Daoy (cell line): Measurements from ENCODE around the gene TENT5C. TPM values are rescaled to one million over a fixed set of nuclear protein-coding genes. Genes with fewer than 3 reads are reported as not detected.
A peak's percentile ranks its signal among the peaks of the same experiment; 100 is the strongest.

Source experiments
- DNase-seq: peaks from one replicate; pipeline ENCODE4 v3.0.0-alpha.2; 2015; ENCODE audit warnings: low read depth
- total RNA-seq: library from RNA; depleted of rRNA; stranded (reverse); fragments of >200 nt; shearing (Covaris generic); gene quantifications from 2 replicates; pipeline ENCODE4 v1.2.3, GENCODE V29; 2014

Gene TENT5C
- total RNA-seq, 1 experiment from 2014 or later = under 0.01 TPM

- DNase-seq = no peak
Measured at GRCh38 chr1:117613249-117613968, 7.6 kb downstream of the TENT5C start.

GRCh38 chr1:117613969-117614729 lies 8.3 kb downstream of the TENT5C start:
- DNase-seq = no peak

GRCh38 chr1:117615474-117615873 lies 9.6 kb downstream of the TENT5C start:
- DNase-seq = no peak

- DNase-seq = no peak
Measured at GRCh38 chr1:117616356-117616755, 10.5 kb downstream of the TENT5C start.

- DNase-seq = no peak
Measured at GRCh38 chr1:117616967-117617366, 11.1 kb downstream of the TENT5C start.

GRCh38 chr1:117618450-117619122 lies 12.7 kb downstream of the TENT5C start:
- DNase-seq = no peak

GRCh38 chr1:117620440-117620839 lies 14.6 kb downstream of the TENT5C start:
- no peak for DNase-seq

GRCh38 chr1:117621316-117621715 lies 15.5 kb downstream of the TENT5C start:
- no peak for DNase-seq

- no peak for DNase-seq
Measured at GRCh38 chr1:117622726-117623125, 16.9 kb downstream of the TENT5C start.

- no peak for DNase-seq
Measured at GRCh38 chr1:117623141-117623540, 17.3 kb downstream of the TENT5C start.

- DNase-seq = no peak
Measured at GRCh38 chr1:117623698-117624097, 17.9 kb downstream of the TENT5C start.

- DNase-seq = no peak
Measured at GRCh38 chr1:117627546-117628130, 21.8 kb downstream of the TENT5C start.

- no peak for DNase-seq
Measured at GRCh38 chr1:117628343-117628742, 22.5 kb downstream of the TENT5C start.

GRCh38 chr1:117629625-117630422 lies 24.0 kb downstream of the TENT5C start:
- DNase-seq = no peak

- DNase-seq = peak; percentile 44
Measured at GRCh38 chr1:117630423-117630998, 24.7 kb downstream of the TENT5C start.

GRCh38 chr1:117631359-117632160 lies 25.7 kb downstream of the TENT5C start:
- DNase-seq = no peak

GRCh38 chr1:117632269-117633067 lies 26.6 kb downstream of the TENT5C start:
- no peak for DNase-seq

- no peak for DNase-seq
Measured at GRCh38 chr1:117633068-117633345, 27.2 kb downstream of the TENT5C start.

GRCh38 chr1:117633423-117633822 lies 27.6 kb downstream of the TENT5C start:
- no peak for DNase-seq

- no peak for DNase-seq
Measured at GRCh38 chr1:117633936-117634335, 28.1 kb downstream of the TENT5C start.
